Erythroblast (primary cell): ENCODE data around the gene CHSY1.

Source experiments
- GATA1 ChIP-seq: IDR thresholded peaks from 2 replicates; pipeline ENCODE4 v1.6.1; 2011; ENCODE audit warnings: low read depth, mild to moderate bottlenecking, control low read depth, low read length, moderate library complexity
- POLR2A ChIP-seq: IDR thresholded peaks from 2 replicates; pipeline ENCODE4 v1.6.1; 2011; ENCODE audit warnings: mild to moderate bottlenecking, low read length

DNA sequence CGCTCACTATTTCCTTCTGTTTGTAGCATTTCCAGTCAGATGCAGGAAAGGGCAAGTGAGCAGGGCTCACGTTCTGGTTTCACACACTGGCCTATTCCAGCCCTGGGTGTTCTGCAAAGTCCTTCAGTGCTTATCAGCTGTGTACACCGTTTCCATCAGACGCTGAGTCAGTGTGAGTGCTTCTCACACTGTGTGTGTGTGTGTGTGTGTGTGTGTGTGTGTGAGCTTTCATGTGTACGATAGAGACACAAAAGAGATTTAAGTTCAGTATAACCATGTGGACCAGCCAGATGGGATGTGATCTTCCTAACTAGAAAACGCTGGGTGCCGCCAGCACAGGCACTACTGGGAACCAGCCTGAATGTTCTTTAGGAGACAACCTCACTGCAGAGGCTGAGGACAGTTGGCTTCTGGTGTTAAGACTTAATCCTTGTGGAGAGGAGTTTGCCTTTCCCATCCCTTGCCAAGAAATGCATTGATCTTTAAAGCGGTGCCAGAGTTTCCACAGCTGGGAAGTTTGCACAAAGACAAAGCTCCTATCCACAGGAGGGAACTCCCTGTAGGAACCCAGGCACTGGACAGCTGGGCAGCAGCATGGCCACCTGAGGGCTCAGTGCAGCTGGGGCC is 3.9 kb upstream of the CHSY1 start:
- TF ChIP-seq POLR2A = peak; percentile 72
- no peak for TF ChIP-seq GATA1
